Measurements from ENCODE around the gene PHPT1. TPM values are rescaled to one million over a fixed set of nuclear protein-coding genes. Genes with fewer than 3 reads are reported as not detected.

PHPT1 gene
- total RNA-seq, 1 donor from 2014 or later, result 168 TPM

- Mint-ChIP-seq H3K4me3 (ENCODE audit: low read depth) (no peak overlapping the region), H3K27me3 (peaks cover under 1% of the 10 kb centered on the region), H3K36me3 (ENCODE audit: insufficient read depth) (peaks cover 2% of the 10 kb centered on the region), H3K9me3 (ENCODE audit: low read depth) (no peaks in the 10 kb centered on the region), H3K27ac (no peak overlapping the region), H3K4me1 (ENCODE audit: low read depth) (peaks cover under 1% of the 10 kb centered on the region)
- no peak for TF ChIP-seq CTCF (IDR thresholded peaks at IDR 0.05; ENCODE audit: unreplicated experiment)
- no peak for DNase-seq (ENCODE audit: low spot score, unreplicated experiment)
Measured at GRCh38 chr9:136826188-136826541, 23.0 kb upstream of the PHPT1 start.

- no peak for TF ChIP-seq CTCF (IDR thresholded peaks at IDR 0.05; ENCODE audit: unreplicated experiment)
- Mint-ChIP-seq H3K4me3 (ENCODE audit: low read depth) (no peak overlapping the region), H3K36me3 (ENCODE audit: insufficient read depth) (peaks cover 3% of the 10 kb centered on the region), H3K27ac (no peak overlapping the region), H3K27me3 (no peaks in the 10 kb centered on the region), H3K4me1 (ENCODE audit: low read depth) (no peaks in the 10 kb centered on the region), H3K9me3 (ENCODE audit: low read depth) (no peaks in the 10 kb centered on the region)
- no peak for DNase-seq (ENCODE audit: low spot score, unreplicated experiment)
Measured at GRCh38 chr9:136826703-136827582, 22.3 kb upstream of the PHPT1 start.

GRCh38 chr9:136827794-136828473, 21.3 kb upstream of the PHPT1 start:
- no peaks in the 10 kb centered on the region for H3K9me3 Mint-ChIP-seq (ENCODE audit: low read depth)
- H3K36me3 Mint-ChIP-seq (ENCODE audit: insufficient read depth), result peaks cover 3% of the 10 kb centered on the region
- no peak overlapping the region for H3K4me3 Mint-ChIP-seq (ENCODE audit: low read depth)
- H3K27me3 Mint-ChIP-seq, result no peaks in the 10 kb centered on the region
- no peak for TF ChIP-seq CTCF (IDR thresholded peaks at IDR 0.05; ENCODE audit: unreplicated experiment)
- no peak overlapping the region for H3K27ac Mint-ChIP-seq
- H3K4me1 Mint-ChIP-seq (ENCODE audit: low read depth), result no peaks in the 10 kb centered on the region
- DNase-seq (ENCODE audit: low spot score, unreplicated experiment), result no peak

- no peaks in the 10 kb centered on the region for H3K4me1 Mint-ChIP-seq (ENCODE audit: low read depth)
- no peak for TF ChIP-seq CTCF (IDR thresholded peaks at IDR 0.05; ENCODE audit: unreplicated experiment)
- no peak overlapping the region for H3K4me3 Mint-ChIP-seq (ENCODE audit: low read depth)
- H3K9me3 Mint-ChIP-seq (ENCODE audit: low read depth), result no peaks in the 10 kb centered on the region
- no peaks in the 10 kb centered on the region for H3K27me3 Mint-ChIP-seq
- H3K27ac Mint-ChIP-seq, result no peak overlapping the region
- peaks cover 2% of the 10 kb centered on the region for H3K36me3 Mint-ChIP-seq (ENCODE audit: insufficient read depth)
- no peak for DNase-seq (ENCODE audit: low spot score, unreplicated experiment)
Measured at GRCh38 chr9:136828474-136829140, 20.6 kb upstream of the PHPT1 start.

- Mint-ChIP-seq H3K27me3 (no peaks in the 10 kb centered on the region), H3K4me1 (ENCODE audit: low read depth) (no peaks in the 10 kb centered on the region), H3K4me3 (ENCODE audit: low read depth) (no peak overlapping the region), H3K9me3 (ENCODE audit: low read depth) (no peaks in the 10 kb centered on the region), H3K36me3 (ENCODE audit: insufficient read depth) (peaks cover 5% of the 10 kb centered on the region), H3K27ac (no peak overlapping the region)
- TF ChIP-seq CTCF (IDR thresholded peaks at IDR 0.05; ENCODE audit: unreplicated experiment), result no peak
- DNase-seq (ENCODE audit: low spot score, unreplicated experiment), result no peak
Measured at GRCh38 chr9:136829412-136829811, 19.8 kb upstream of the PHPT1 start.
